Uterus (tissue), 2 donors: ENCODE results near the gene MFSD2A.

ENCODE experiments used
- CTCF ChIP-seq, 4 experiments: fragments of 200-600 bp in 2 of 4; fragments of 450-650 bp in 2 of 4; sonication (generic) in 2 of 4; IDR thresholded peaks; one replicate each; pipeline ENCODE4 v1.5.1; 2016 to 2019; ENCODE audit warnings: antibody characterized with exemption in 4 of 4, mild to moderate bottlenecking in 2 of 4, moderate library complexity in 1 of 4
- POLR2A ChIP-seq, 2 donors: fragments of 450-650 bp; IDR thresholded peaks; one replicate each; pipeline ENCODE4 v1.6.1; 2016; ENCODE audit warnings: antibody characterized with exemption in 2 of 2, mild to moderate bottlenecking in 1 of 2, moderate library complexity in 1 of 2

GRCh38 chr1:39958403-39959200 lies 3.7 kb downstream of the MFSD2A start:
- TF ChIP-seq CTCF (IDR thresholded peaks at IDR 0.05) (no peak), POLR2A (IDR thresholded peaks at IDR 0.05) (no peak)
